DND-41 (cell line): Measurements from ENCODE around the gene LIME1.

Experiments
- CTCF ChIP-seq: IDR thresholded peaks from 2 replicates; pipeline ENCODE4 v1.5.1; 2012; ENCODE audit warnings: borderline replicate concordance, low read length, moderate library complexity, mild to moderate bottlenecking; ENCODE audit not compliant: poor library complexity, severe bottlenecking; ENCODE audit errors: extremely low read depth
- EZH2 ChIP-seq: IDR thresholded peaks from 3 replicates; pipeline ENCODE4 v1.6.1; 2012; ENCODE audit warnings: borderline replicate concordance, low read depth, mild to moderate bottlenecking, moderate library complexity, low read length, inconsistent platforms; ENCODE audit not compliant: severe bottlenecking

GRCh38 chr20:63738687-63739129, 2.2 kb downstream of the LIME1 start:
- TF ChIP-seq EZH2 (no peak), CTCF (peak; percentile 8)
